BE2C (cell line): ENCODE results near the gene LDLRAD3.

Experiments
- DNase-seq: peaks from one replicate; pipeline ENCODE4 v3.0.0-alpha.2; 2020
- H3K27me3 ChIP-seq: fragments of 250-450 bp; sonication (Bioruptor Pico); 2 replicates; pipeline ENCODE4 v1.5.1; 2020; ENCODE audit warnings: mild to moderate bottlenecking
- H3K36me3 ChIP-seq: fragments of 250-450 bp; sonication (Bioruptor Pico); 2 replicates; pipeline ENCODE4 v1.5.1; 2020; ENCODE audit warnings: mild to moderate bottlenecking
- H3K4me1 ChIP-seq: fragments of 250-450 bp; sonication (Bioruptor Pico); 2 replicates; pipeline ENCODE4 v1.5.1; 2020
- H3K4me3 ChIP-seq: 2 replicates; pipeline ENCODE4 v1.5.1; 2011; ENCODE audit warnings: low read depth, low read length
- H3K9me3 ChIP-seq: fragments of 250-450 bp; sonication (Bioruptor Pico); 2 replicates; pipeline ENCODE4 v1.5.1; 2020
- CTCF ChIP-seq: IDR thresholded peaks from 2 replicates; pipeline ENCODE4 v1.5.1; 2012; ENCODE audit warnings: mild to moderate bottlenecking, low read depth, low read length

LDLRAD3 gene

GRCh38 chr11:36024716-36025115, 80.9 kb downstream of the LDLRAD3 start:
- peaks cover 3% of the 10 kb centered on the region; the same call in 1 of the 2 replicates for H3K4me1 ChIP-seq
- no peak for TF ChIP-seq CTCF
- H3K4me3 ChIP-seq, result no peak overlapping the region
- H3K9me3 ChIP-seq, result no peaks in the 10 kb centered on the region
- H3K36me3 ChIP-seq, result no peaks in the 10 kb centered on the region
- no peaks in the 10 kb centered on the region for H3K27me3 ChIP-seq
- no peak for DNase-seq

DNA sequence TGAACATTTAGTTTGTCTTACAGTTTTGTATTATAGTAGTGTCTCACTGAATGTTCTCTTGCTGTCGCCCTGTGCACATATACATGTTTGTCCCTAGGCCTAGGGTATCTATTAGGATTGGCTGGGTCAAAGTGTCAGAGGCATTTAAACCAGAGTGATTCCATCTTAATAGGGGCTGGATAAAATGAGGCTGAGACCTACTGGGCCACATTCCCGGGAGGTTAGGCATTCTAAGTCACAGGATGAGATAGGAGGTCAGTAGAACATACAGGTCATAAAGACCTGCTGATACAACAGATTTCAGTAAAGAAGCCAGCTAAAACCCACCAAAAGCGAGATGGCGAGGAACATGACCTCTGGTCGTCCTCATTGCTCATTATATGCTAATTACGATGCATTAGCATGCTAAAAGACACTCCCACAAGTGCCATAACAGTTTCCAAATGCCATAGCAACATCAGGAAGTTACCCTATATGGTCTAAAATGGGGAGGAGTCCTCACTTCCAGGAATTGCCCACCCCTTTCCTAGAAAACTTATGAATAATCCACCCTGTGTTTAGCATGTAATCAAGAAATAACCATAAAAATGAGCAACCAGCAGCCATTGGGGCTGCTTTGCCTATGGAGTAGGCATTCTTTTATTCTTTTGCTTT, 82.6 kb downstream of the LDLRAD3 start:
- no peak for DNase-seq
- no peaks in the 10 kb centered on the region for H3K9me3 ChIP-seq
- no peak for TF ChIP-seq CTCF
- no peaks in the 10 kb centered on the region for H3K36me3 ChIP-seq
- H3K4me1 ChIP-seq, result peaks cover 8% of the 10 kb centered on the region
- H3K4me3 ChIP-seq, result no peak overlapping the region
- H3K27me3 ChIP-seq, result no peaks in the 10 kb centered on the region

- Histone ChIP-seq H3K4me3 (no peak overlapping the region), H3K4me1 (peaks cover 8% of the 10 kb centered on the region), H3K9me3 (no peaks in the 10 kb centered on the region), H3K36me3 (no peaks in the 10 kb centered on the region), H3K27me3 (no peaks in the 10 kb centered on the region)
- DNase-seq, result no peak
- TF ChIP-seq CTCF, result no peak
These were observed 83.9 kb downstream of the LDLRAD3 start for GRCh38 chr11:36027731-36028130.

GRCh38 chr11:36029616-36030015, 85.8 kb downstream of the LDLRAD3 start:
- no peak overlapping the region for H3K4me3 ChIP-seq
- H3K4me1 ChIP-seq, result peaks cover 8% of the 10 kb centered on the region
- no peaks in the 10 kb centered on the region for H3K27me3 ChIP-seq
- TF ChIP-seq CTCF, result no peak
- DNase-seq, result no peak
- H3K36me3 ChIP-seq, result no peaks in the 10 kb centered on the region
- no peaks in the 10 kb centered on the region for H3K9me3 ChIP-seq

DNA sequence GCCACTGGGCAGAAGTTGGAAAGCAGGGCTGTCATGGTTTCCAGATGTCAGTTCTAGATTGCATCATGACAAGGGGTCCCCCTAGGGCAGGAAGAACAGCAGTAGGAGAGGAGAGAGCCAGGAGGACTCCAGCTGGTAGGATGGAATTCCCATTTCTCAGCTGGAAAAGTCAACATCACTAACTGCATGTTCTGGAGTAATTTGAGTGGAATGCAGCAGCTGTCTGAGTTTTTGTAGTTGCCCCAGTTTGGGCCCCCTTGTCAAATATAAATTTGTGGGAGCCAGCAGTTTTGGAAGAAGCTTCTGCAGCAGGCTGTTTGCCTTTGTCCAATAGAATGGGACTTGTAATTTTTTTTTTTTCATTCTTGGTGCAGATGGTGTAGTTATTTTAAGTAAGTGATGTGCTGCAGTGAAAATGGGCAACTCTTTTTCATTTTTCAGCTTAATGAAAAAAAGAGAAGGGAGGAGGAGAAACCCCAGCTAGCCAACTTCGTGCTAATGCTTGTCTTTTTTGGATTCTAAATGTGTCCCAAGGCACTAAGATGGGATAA, 86.9 kb downstream of the LDLRAD3 start:
- H3K9me3 ChIP-seq, result no peaks in the 10 kb centered on the region
- no peaks in the 10 kb centered on the region for H3K27me3 ChIP-seq
- H3K36me3 ChIP-seq, result no peaks in the 10 kb centered on the region
- no peak overlapping the region for H3K4me3 ChIP-seq
- H3K4me1 ChIP-seq, result peaks cover 8% of the 10 kb centered on the region
- TF ChIP-seq CTCF, result 0 out of 2 replicates have a peak, but pooled peaks have one; percentile 3
- DNase-seq, result peak; percentile 33

GRCh38 chr11:36033082-36033751, 89.4 kb downstream of the LDLRAD3 start:
- peaks cover 8% of the 10 kb centered on the region for H3K4me1 ChIP-seq
- no peak for DNase-seq
- no peaks in the 10 kb centered on the region for H3K27me3 ChIP-seq
- no peak overlapping the region for H3K4me3 ChIP-seq
- no peaks in the 10 kb centered on the region for H3K36me3 ChIP-seq
- H3K9me3 ChIP-seq, result no peaks in the 10 kb centered on the region
- no peak for TF ChIP-seq CTCF
